Spleen (tissue), 11 donors: ENCODE results near the gene CD209. TPM values are rescaled to one million over a fixed set of nuclear protein-coding genes. Genes with fewer than 3 reads are reported as not detected.

Source experiments
- DNase-seq: peaks from one replicate; pipeline ENCODE4 v3.0.0-alpha.2; 2020
- H3K27ac ChIP-seq, 8 donors: fragments of 200-600 bp; sonication (generic) in 7 of 8; 1 replicate in 4 of 8; 2 replicates in 4 of 8; pipeline versions ENCODE4 v1.5.0 to v1.8.0; 2016 to 2021; ENCODE audit warnings: inconsistent platforms in 4 of 8, mild to moderate bottlenecking in 4 of 8, moderate library complexity in 1 of 8
- H3K27me3 ChIP-seq, 7 donors: fragments of 200-600 bp; sonication (generic) in 6 of 7; replicated peaks in 1 of 7; 1 replicate in 4 of 7; 2 replicates in 3 of 7; pipeline versions ENCODE4 v1.5.0 to v1.8.0; 2016 to 2021; ENCODE audit warnings: inconsistent platforms in 3 of 7, mild to moderate bottlenecking in 1 of 7
- H3K36me3 ChIP-seq, 6 donors: fragments of 200-600 bp; sonication (generic) in 5 of 6; 1 replicate in 4 of 6; 2 replicates in 2 of 6; pipeline versions ENCODE4 v1.5.0 to v1.8.0; 2016 to 2021; ENCODE audit warnings: inconsistent platforms in 2 of 6
- H3K4me1 ChIP-seq, 6 donors: fragments of 200-600 bp; sonication (generic) in 5 of 6; 1 replicate in 3 of 6; 2 replicates in 3 of 6; pipeline versions ENCODE4 v1.5.0 to v1.8.0; 2016 to 2021; ENCODE audit warnings: inconsistent platforms in 3 of 6
- H3K4me3 ChIP-seq, 8 donors: fragments of 200-600 bp; sonication (generic) in 7 of 8; 1 replicate in 4 of 8; 2 replicates in 4 of 8; pipeline versions ENCODE4 v1.5.0 to v1.8.0; 2016 to 2021; ENCODE audit warnings: inconsistent platforms in 4 of 8, mild to moderate bottlenecking in 4 of 8, moderate library complexity in 2 of 8
- H3K9me3 ChIP-seq, 8 donors: fragments of 200-600 bp; sonication (generic) in 7 of 8; 1 replicate in 4 of 8; 2 replicates in 4 of 8; pipeline versions ENCODE4 v1.5.0 to v1.8.0; 2016 to 2021; ENCODE audit warnings: inconsistent platforms in 4 of 8
- CTCF ChIP-seq, 11 experiments: fragments of 200-600 bp in 7 of 11; fragments of 450-650 bp in 4 of 11; sonication (generic) in 4 of 11; IDR thresholded peaks in 8 of 11; conservative IDR thresholded peaks in 3 of 11; 1 replicate in 7 of 11; 2 replicates in 4 of 11; pipeline versions ENCODE4 v1.4.0 to v1.8.0; 2016 to 2021; ENCODE audit warnings: antibody characterized with exemption in 11 of 11, inconsistent platforms in 4 of 11, mild to moderate bottlenecking in 1 of 11
- POLR2A ChIP-seq, 3 donors: fragments of 450-650 bp; IDR thresholded peaks; one replicate each; pipeline ENCODE4 v1.5.1; 2017; ENCODE audit warnings: antibody characterized with exemption in 3 of 3, mild to moderate bottlenecking in 1 of 3
- POLR2AphosphoS5 ChIP-seq, 3 donors: sonication (generic); formaldehyde crosslinking; IDR thresholded peaks; one replicate each; pipeline ENCODE4 v1.5.1; 2017; ENCODE audit warnings: antibody characterized with exemption in 3 of 3
- WGBS, 5 donors: extraction: QIAGEN DNeasy Blood & Tissue Kit in 3 of 5; methylation state at CpG; one replicate each; pipeline versions ENCODE4 v1.1.5 to v1.1.7; 2013 to 2018; 5-methylcytosine and 5-hydroxymethylcytosine counted together
- intact Hi-C: fragments of 100-400 bp; cut with DNase I; formaldehyde crosslinking; loops from one replicate; pipeline ENCODE4 v1.15.0; 2023; ENCODE audit warnings: low total_unique reads
- polyA plus RNA-seq, 3 donors: library from polyadenylated mRNA; stranded (reverse); fragments of 200-250 nt; gene quantifications; one replicate each; pipeline ENCODE4 v1.2.1, GENCODE V29; 2013
- total RNA-seq, 7 donors: library from RNA; depleted of rRNA in 3 of 7; stranded (reverse); fragments of >200 nt in 3 of 7; fragmentation: NEBNext Ultra II Directional in 4 of 7; extraction: Animal tissue kit (Norgen Biotek cat#: 25700) in 4 of 7; gene quantifications; one replicate each; pipeline versions ENCODE4 v1.1.0 to v1.2.1, GENCODE V29; 2016 to 2021
- donor health status: healthy with polysubstance abuse.
- donor health status: DM: no; HTN: no; CAD: no; lungs with moderate emphysema.
- donor health status: DM: no; HTN: no; CAD: no.
- donor health status: Bipolar disorder and iron deficiency.
- donor health status: healthy.
- donor health status: DM: no; HTN: no; CAD: no.
- donor health status: DM: yes; HTN: yes; CAD: no.

Gene CD209
- total and polyA plus RNA-seq, 10 donors = 0.42 to 22.2 (median 1.5) TPM

- WGBS, 5 donors = 68 to 86% (median 75%) methylated on average over 7 of the region's 7 CpGs
- TF ChIP-seq CTCF (IDR thresholded peaks at IDR 0.05 in 8 of 11, conservative IDR thresholded peaks at IDR 0.05 in 3 of 11) (no peak), POLR2A (IDR thresholded peaks at IDR 0.05) (no peak), POLR2AphosphoS5 (IDR thresholded peaks at IDR 0.05) (no peak)
- intact Hi-C loops = no loop called here
- no peaks in the 10 kb centered on the region for H3K36me3 ChIP-seq
- no peaks in the 10 kb centered on the region for H3K9me3 ChIP-seq
- H3K4me3 ChIP-seq = no peak overlapping the region
- no peak for DNase-seq
- peaks cover 0 to 19% (median 6%) of the 10 kb centered on the region in 6 donors for H3K4me1 ChIP-seq
- no peaks in the 10 kb centered on the region for H3K27me3 ChIP-seq
- no peak overlapping the region for H3K27ac ChIP-seq
Measured at GRCh38 chr19:7738023-7738422, 9.3 kb downstream of the CD209 start.

GRCh38 chr19:7737215-7737614 is 10.1 kb downstream of the CD209 start:
- intact Hi-C loops = no loop called here
- no peak for DNase-seq

GRCh38 chr19:7736148-7736547 is 11.2 kb downstream of the CD209 start:
- H3K27me3 ChIP-seq = peaks cover 0 to 14% (median 3%) of the 10 kb centered on the region in 7 donors
- H3K27ac ChIP-seq = no peak overlapping the region
- no peaks in the 10 kb centered on the region for H3K36me3 ChIP-seq
- TF ChIP-seq CTCF (IDR thresholded peaks at IDR 0.05 in 8 of 11, conservative IDR thresholded peaks at IDR 0.05 in 3 of 11) (no peak), POLR2AphosphoS5 (IDR thresholded peaks at IDR 0.05) (no peak), POLR2A (IDR thresholded peaks at IDR 0.05) (no peak)
- peak; percentile 11 for DNase-seq
- WGBS, 5 donors = 44 to 86% (median 55%) methylated on average over 1 of the region's 1 CpG
- no peaks in the 10 kb centered on the region for H3K9me3 ChIP-seq
- H3K4me3 ChIP-seq = no peak overlapping the region
- intact Hi-C loops = no loop called here
- H3K4me1 ChIP-seq = peaks cover 0 to 18% (median 6%) of the 10 kb centered on the region in 6 donors

More at GRCh38 chr19:7737215-7737614, 10.1 kb downstream of the CD209 start:
- H3K27ac ChIP-seq = no peak overlapping the region
- H3K36me3 ChIP-seq = no peaks in the 10 kb centered on the region
- no peak for TF ChIP-seq POLR2A (IDR thresholded peaks at IDR 0.05)
- no peak for TF ChIP-seq CTCF (IDR thresholded peaks at IDR 0.05 in 8 of 11, conservative IDR thresholded peaks at IDR 0.05 in 3 of 11)
- no peak for TF ChIP-seq POLR2AphosphoS5 (IDR thresholded peaks at IDR 0.05)
- H3K27me3 ChIP-seq = peaks cover 0 to 3% (median 0%) of the 10 kb centered on the region in 7 donors
- no peak overlapping the region for H3K4me3 ChIP-seq
- H3K4me1 ChIP-seq = peaks cover 0 to 16% (median 6%) of the 10 kb centered on the region in 6 donors
- WGBS, 5 donors = 82 to 93% (median 90%) methylated on average over 11 of the region's 11 CpGs
- H3K9me3 ChIP-seq = no peaks in the 10 kb centered on the region

GRCh38 chr19:7734220-7735203 is 12.8 kb downstream of the CD209 start:
- Histone ChIP-seq H3K27ac (peak overlapping the region in 2 of 8 donors; percentile 36 to 45), H3K36me3 (no peaks in the 10 kb centered on the region), H3K4me1 (peaks cover 0 to 28% (median 18%) of the 10 kb centered on the region in 6 donors), H3K9me3 (no peaks in the 10 kb centered on the region), H3K4me3 (no peak overlapping the region), H3K27me3 (peaks cover 4 to 30% (median 19%) of the 10 kb centered on the region in 7 donors)
- DNase-seq = peak; percentile 61
- intact Hi-C loops = no loop called here
- WGBS, 5 donors = 50 to 71% (median 64%) methylated on average over 12 of the region's 12 CpGs
- TF ChIP-seq CTCF (IDR thresholded peaks at IDR 0.05 in 8 of 11, conservative IDR thresholded peaks at IDR 0.05 in 3 of 11) (no peak), POLR2A (IDR thresholded peaks at IDR 0.05) (no peak), POLR2AphosphoS5 (IDR thresholded peaks at IDR 0.05) (no peak)
